GM23338 (cell line): ENCODE results near the gene DZIP1. TPM values are rescaled to one million over a fixed set of nuclear protein-coding genes. Genes with fewer than 3 reads are reported as not detected.
A peak's percentile ranks its signal among the peaks of the same experiment; 100 is the strongest.

Experiments
- ATAC-seq: fragments of 200-7000 bp; cut with Tn5 transposase; 3 replicates; pipeline ENCODE4 v1.9.1; 2020
- DNase-seq: peaks from one replicate; pipeline ENCODE4 v3.0.0-alpha.2; 2015; ENCODE audit warnings: low spot score
- H2AFZ ChIP-seq: fragments of 200-600 bp; sonication (generic); 2 replicates; pipeline ENCODE4 v1.8.0; 2016; ENCODE audit warnings: antibody characterized with exemption, mild to moderate bottlenecking, moderate library complexity
- H3F3A ChIP-seq: fragments of 200-600 bp; sonication (generic); replicated peaks from 2 replicates; pipeline ENCODE4 v1.8.0; 2017; ENCODE audit warnings: antibody characterized with exemption, mixed run types, low read depth
- H3K27ac ChIP-seq: fragments of 200-600 bp; sonication (generic); 2 replicates; pipeline ENCODE4 v1.6.1; 2016; ENCODE audit warnings: low read depth
- H3K27me3 ChIP-seq: fragments of 200-600 bp; sonication (generic); 2 replicates; pipeline ENCODE4 v1.8.0; 2016; ENCODE audit warnings: mild to moderate bottlenecking, mixed run types, moderate library complexity; ENCODE audit not compliant: insufficient read depth
- H3K36me3 ChIP-seq: fragments of 200-600 bp; sonication (generic); 2 replicates; pipeline ENCODE4 v1.8.0; 2016; ENCODE audit warnings: mild to moderate bottlenecking; ENCODE audit not compliant: insufficient read depth
- H3K4me1 ChIP-seq: fragments of 200-600 bp; sonication (generic); 2 replicates; pipeline ENCODE4 v1.8.0; 2016; ENCODE audit warnings: mild to moderate bottlenecking, moderate library complexity; ENCODE audit not compliant: insufficient read depth
- H3K4me2 ChIP-seq: fragments of 200-600 bp; sonication (generic); 2 replicates; pipeline ENCODE4 v1.7.1; 2017; ENCODE audit warnings: mixed run types
- H3K4me3 ChIP-seq: fragments of 200-600 bp; sonication (generic); 2 replicates; pipeline ENCODE4 v1.6.1; 2016; ENCODE audit warnings: mixed run types
- H3K79me2 ChIP-seq: fragments of 200-600 bp; sonication (generic); replicated peaks from 2 replicates; pipeline ENCODE4 v1.8.0; 2017; ENCODE audit warnings: mild to moderate bottlenecking; ENCODE audit not compliant: insufficient read depth
- H3K9me2 ChIP-seq: fragments of 200-600 bp; sonication (generic); 2 replicates; pipeline ENCODE4 v1.8.0; 2017; ENCODE audit not compliant: insufficient read depth
- H4K20me1 ChIP-seq: fragments of 200-600 bp; sonication (generic); replicated peaks from 2 replicates; pipeline ENCODE4 v1.8.0; 2017; ENCODE audit warnings: mild to moderate bottlenecking; ENCODE audit not compliant: insufficient read depth
- H3K27ac Mint-ChIP-seq: 2 replicates; pipeline ENCODE4 v1.8.0; 2020; ENCODE audit warnings: inconsistent platforms, mild to moderate bottlenecking, moderate library complexity, mixed read lengths
- H3K27me3 Mint-ChIP-seq: 3 replicates; pipeline ENCODE4 v1.8.0; 2022; ENCODE audit warnings: low read depth, mild to moderate bottlenecking, moderate library complexity, mixed read lengths, inconsistent platforms; ENCODE audit not compliant: insufficient read depth, poor library complexity
- H3K36me3 Mint-ChIP-seq: 3 replicates; pipeline ENCODE4 v1.8.0; 2021; ENCODE audit warnings: low read depth, mild to moderate bottlenecking, inconsistent platforms, moderate library complexity, mixed read lengths
- H3K4me1 Mint-ChIP-seq: 3 replicates; pipeline ENCODE4 v1.8.0; 2020; ENCODE audit warnings: mild to moderate bottlenecking, inconsistent platforms, mixed read lengths
- H3K4me3 Mint-ChIP-seq: 3 replicates; pipeline ENCODE4 v1.8.0; 2021; ENCODE audit warnings: moderate library complexity, mild to moderate bottlenecking, inconsistent platforms, mixed read lengths
- H3K9me3 Mint-ChIP-seq: 3 replicates; pipeline ENCODE4 v1.8.0; 2020; ENCODE audit warnings: moderate library complexity, mild to moderate bottlenecking, inconsistent platforms, mixed read lengths
- CREB1 ChIP-seq: fragments of 250-450 bp; sonication (Bioruptor Pico); IDR thresholded peaks from 2 replicates; pipeline ENCODE4 v1.5.0; 2020; ENCODE audit warnings: low read depth, mild to moderate bottlenecking, moderate library complexity
- ETS1 ChIP-seq: IDR thresholded peaks from 2 replicates; pipeline ENCODE4 v1.6.1; 2016; ENCODE audit warnings: antibody characterized with exemption
- EZH2 ChIP-seq: fragments of 200-600 bp; sonication (generic); IDR thresholded peaks from one replicate; pipeline ENCODE4 v1.8.0; 2017; ENCODE audit warnings: antibody characterized with exemption, mild to moderate bottlenecking, low read depth; ENCODE audit not compliant: unreplicated experiment
- EZH2phosphoT487 ChIP-seq: fragments of 200-600 bp; sonication (generic); IDR thresholded peaks from one replicate; pipeline ENCODE4 v1.8.1; 2018; ENCODE audit warnings: antibody characterized with exemption; ENCODE audit not compliant: unreplicated experiment
- JUNB ChIP-seq: IDR thresholded peaks from one replicate; pipeline ENCODE4 v1.6.1; 2016; ENCODE audit warnings: antibody characterized with exemption; ENCODE audit not compliant: unreplicated experiment
- NANOG ChIP-seq: IDR thresholded peaks from 2 replicates; pipeline ENCODE4 v1.6.1; 2016; ENCODE audit warnings: antibody characterized with exemption, borderline replicate concordance
- POLR2AphosphoS5 ChIP-seq: IDR thresholded peaks from 2 replicates; pipeline ENCODE4 v1.6.1; 2016; ENCODE audit warnings: antibody characterized with exemption, low read depth
- REST ChIP-seq: IDR thresholded peaks from one replicate; pipeline ENCODE4 v1.6.1; 2018; ENCODE audit warnings: antibody characterized with exemption; ENCODE audit not compliant: unreplicated experiment
- ZNF114 ChIP-seq: fragments of 250-450 bp; sonication (Bioruptor Pico); IDR thresholded peaks from 2 replicates; pipeline ENCODE4 v1.5.0; 2020; ENCODE audit warnings: mild to moderate bottlenecking, moderate library complexity
- ZNF331 ChIP-seq: fragments of 250-450 bp; sonication (Bioruptor Pico); IDR thresholded peaks from 2 replicates; pipeline ENCODE4 v1.5.0; 2020; ENCODE audit warnings: low read depth, mild to moderate bottlenecking, moderate library complexity
- ZNF462 ChIP-seq: fragments of 250-450 bp; sonication (Bioruptor Pico); IDR thresholded peaks from 2 replicates; pipeline ENCODE4 v1.5.0; 2020; ENCODE audit warnings: mild to moderate bottlenecking, moderate library complexity
- polyA plus RNA-seq: library from polyadenylated mRNA; unstranded; fragments of >200 nt; fragmentation: Nextera tagmentation; extraction: Ambion mirVana; gene quantifications from 2 replicates; pipeline ENCODE4 v1.2.1, GENCODE V29; 2016
- total RNA-seq: library from RNA; depleted of rRNA; stranded (reverse); fragments of >200 nt; shearing (Covaris generic); gene quantifications from 2 replicates; pipeline ENCODE4 v1.2.3, GENCODE V29; 2014

DZIP1 gene
- total and polyA plus RNA-seq, 2 experiments from 2014 or later = 10.6 to 24.2 TPM

GRCh38 chr13:95541308-95541707 lies 103.2 kb downstream of the DZIP1 start (continued):
- TF ChIP-seq ZNF462 (CRISPR knock-in tag) (no peak), CREB1 (CRISPR knock-in tag) (no peak), EZH2phosphoT487 (no peak), ZNF114 (CRISPR knock-in tag) (no peak), REST (no peak)

GRCh38 chr13:95540888-95541287 lies 103.6 kb downstream of the DZIP1 start:
- H3K9me3 Mint-ChIP-seq = no peaks in the 10 kb centered on the region
- DNase-seq (peak; percentile 4), ATAC-seq (peak; percentile 26; the same call in 1 of the 3 replicates)
- Histone ChIP-seq H2AFZ (peak overlapping the region; percentile 93; the same call in 1 of the 2 replicates), H3K4me1 (no peaks in the 10 kb centered on the region; the same call in 1 of the 2 replicates), H3K79me2 (no peaks in the 10 kb centered on the region), H3K27ac (no peak overlapping the region), H3K27me3 (no peaks in the 10 kb centered on the region), H3K9me2 (no peaks in the 10 kb centered on the region), H3K36me3 (no peaks in the 10 kb centered on the region), H3K4me2 (no peak overlapping the region), H4K20me1 (no peaks in the 10 kb centered on the region), H3F3A (no peaks in the 10 kb centered on the region), H3K4me3 (no peak overlapping the region)
- H3K4me1 Mint-ChIP-seq = peaks cover 19% of the 10 kb centered on the region
- H3K27ac Mint-ChIP-seq = peak overlapping the region; percentile 38; the same call in 1 of the 2 replicates
- H3K4me3 Mint-ChIP-seq = no peak overlapping the region
- H3K27me3 Mint-ChIP-seq = peaks cover 2% of the 10 kb centered on the region
- H3K36me3 Mint-ChIP-seq = no peaks in the 10 kb centered on the region
- no peak for TF ChIP-seq CREB1 (CRISPR knock-in tag)
- no peak for TF ChIP-seq POLR2AphosphoS5
- no peak for TF ChIP-seq ETS1
- TF ChIP-seq EZH2phosphoT487 = no peak
- no peak for TF ChIP-seq EZH2
- TF ChIP-seq NANOG = no peak
- TF ChIP-seq ZNF331 (CRISPR knock-in tag) = no peak
- no peak for TF ChIP-seq JUNB
- TF ChIP-seq REST = no peak
